Hematopoietic multipotent progenitor cell treated with erythropoietin and hydrocortisone succinate and interleukin-3 and kit ligand, for 6 days (in vitro differentiated cells): ENCODE measurements around the gene ADAM8.
"Not testable (repeated sequence)": the region's sequence is repeated elsewhere in the genome, so short reads cannot be mapped to it uniquely, and the experiment has no call there.

ENCODE experiments used
- DNase-seq: peaks from one replicate; pipeline ENCODE4 v3.0.0-alpha.2; 2015

Gene ADAM8

DNA sequence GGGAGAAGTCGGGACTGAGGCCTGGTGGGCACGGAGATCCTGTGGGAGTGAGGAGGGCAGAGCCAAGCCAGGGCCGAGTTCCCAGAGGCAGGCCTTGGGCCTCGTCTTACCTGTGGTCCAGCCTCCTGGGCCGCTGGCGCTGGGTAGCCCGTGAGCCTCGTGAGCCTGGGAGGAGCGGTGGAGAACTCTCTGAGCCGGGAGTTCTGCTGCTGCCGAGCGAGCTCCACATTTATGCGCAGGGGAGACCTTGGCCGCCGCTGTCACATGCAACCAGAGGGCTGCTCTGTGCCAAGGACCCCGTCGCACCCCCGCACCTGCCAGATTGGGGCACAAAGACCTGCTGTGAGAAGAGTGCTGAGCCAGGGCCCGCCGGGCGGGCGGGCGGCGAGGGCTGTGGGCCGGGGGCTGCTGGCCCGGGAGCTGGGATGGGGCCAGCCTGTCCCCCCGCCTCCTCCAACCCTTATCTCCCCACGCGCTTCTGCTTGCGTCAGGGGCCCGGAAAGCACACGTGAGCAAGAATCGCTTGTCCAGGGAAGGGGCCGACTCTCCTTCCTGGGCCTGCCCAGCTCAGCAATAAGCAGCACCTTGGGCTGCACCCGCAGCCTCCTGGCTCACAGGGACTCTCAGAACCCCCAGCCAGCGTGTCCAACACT lies 28.9 kb downstream of the ADAM8 start:
- DNase-seq, result no peak

DNA sequence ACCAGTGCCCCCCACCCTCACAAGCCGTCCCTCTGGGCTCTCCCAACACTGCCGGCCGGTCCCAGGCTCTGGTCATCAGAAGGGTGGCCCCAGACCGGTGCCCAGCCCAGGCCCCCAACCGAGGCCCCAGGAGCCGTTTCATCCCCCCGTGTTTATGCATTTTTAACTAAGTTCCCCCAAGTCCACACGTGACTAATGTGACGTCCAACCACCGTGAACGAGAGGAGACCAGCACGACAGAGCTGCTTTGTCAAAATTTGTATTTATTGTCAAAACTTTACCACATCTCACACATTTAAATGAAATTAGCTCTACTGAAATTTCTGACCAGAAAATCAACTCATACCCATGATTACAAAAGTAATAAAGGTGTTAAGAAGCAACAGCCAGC lies 30.4 kb downstream of the ADAM8 start:
- no peak for DNase-seq

- DNase-seq, result peak; percentile 99
Measured at GRCh38 chr10:133245439-133246235, 31.0 kb downstream of the ADAM8 start.

DNA sequence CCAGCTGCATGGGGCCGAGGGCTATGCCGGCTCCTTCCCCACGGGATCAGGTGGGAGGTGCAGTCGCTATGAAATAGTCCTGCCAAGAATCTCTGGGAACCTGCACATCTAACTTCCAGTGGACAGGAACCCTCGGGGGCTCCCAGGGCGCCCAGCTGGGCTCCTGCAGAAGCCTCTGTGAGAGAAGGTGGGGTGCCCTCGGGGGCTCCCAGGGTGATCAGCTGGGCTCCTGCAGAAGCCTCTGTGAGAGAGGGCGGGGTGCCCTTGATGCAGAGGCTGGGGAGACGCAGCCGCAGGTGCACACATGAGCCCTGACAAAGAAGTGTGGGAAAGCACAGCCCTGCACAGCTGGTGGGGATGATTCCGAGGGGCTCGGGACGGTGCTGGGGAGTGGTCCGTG lies 33.1 kb downstream of the ADAM8 start:
- no peak for DNase-seq

DNA sequence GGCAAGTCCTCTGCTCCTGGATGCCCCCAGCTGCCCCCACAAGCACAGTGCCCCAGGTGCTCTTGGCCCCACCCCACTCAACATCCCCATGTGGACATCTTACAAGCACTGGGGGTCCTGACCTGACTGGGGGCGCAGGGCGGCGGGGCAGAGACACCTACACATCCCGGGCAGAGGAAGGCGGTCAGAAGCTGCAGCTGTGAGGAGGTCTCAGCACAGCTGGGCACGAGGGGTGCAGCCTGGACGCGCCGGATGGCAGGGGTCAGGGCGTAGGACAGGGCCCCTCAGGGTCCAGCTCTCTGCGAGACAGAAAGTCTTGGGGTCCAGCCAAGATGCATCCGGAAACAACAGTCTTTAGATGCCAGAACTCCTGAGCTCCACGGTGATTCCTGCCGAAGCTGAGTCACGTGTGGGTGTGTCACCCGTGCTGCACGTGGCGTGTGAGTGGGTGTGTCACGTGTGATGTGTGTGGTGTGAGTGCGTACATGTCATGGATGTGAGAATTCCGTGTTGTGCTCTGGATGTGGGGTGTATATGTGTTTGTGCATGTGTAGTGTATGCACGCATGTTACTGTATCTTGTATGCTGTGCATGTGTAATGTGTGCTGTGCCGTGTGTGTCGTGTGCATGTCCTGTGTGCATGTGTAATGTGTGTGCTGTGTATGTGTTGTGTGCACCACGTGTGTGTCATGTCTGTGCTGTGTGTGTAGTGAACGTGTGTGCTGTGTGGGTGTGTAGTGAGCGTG lies 33.9 kb downstream of the ADAM8 start:
- DNase-seq, result no peak

GRCh38 chr10:133241501-133242205 lies 35.0 kb downstream of the ADAM8 start:
- DNase-seq, result no peak

DNA sequence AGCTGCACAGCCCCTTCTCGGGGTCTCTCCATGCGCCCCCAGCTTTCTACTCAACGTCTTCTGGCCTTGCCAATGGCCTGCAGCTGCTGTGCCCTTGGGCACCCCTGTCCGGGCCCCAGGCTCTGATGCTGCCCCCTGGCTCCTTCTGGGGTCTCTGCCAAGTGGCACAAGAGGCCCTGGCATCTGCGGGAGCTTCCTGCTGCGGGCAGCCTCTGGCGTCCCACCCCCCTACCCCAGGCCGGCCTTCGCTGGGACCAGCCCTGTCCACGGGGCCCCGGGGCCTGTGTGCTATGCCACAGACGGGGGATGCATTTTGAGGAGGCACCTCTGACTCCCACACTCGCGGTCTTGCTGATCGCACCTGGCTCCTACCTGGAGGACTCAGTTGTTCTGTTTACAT lies 36.7 kb downstream of the ADAM8 start:
- DNase-seq, result no peak

DNA sequence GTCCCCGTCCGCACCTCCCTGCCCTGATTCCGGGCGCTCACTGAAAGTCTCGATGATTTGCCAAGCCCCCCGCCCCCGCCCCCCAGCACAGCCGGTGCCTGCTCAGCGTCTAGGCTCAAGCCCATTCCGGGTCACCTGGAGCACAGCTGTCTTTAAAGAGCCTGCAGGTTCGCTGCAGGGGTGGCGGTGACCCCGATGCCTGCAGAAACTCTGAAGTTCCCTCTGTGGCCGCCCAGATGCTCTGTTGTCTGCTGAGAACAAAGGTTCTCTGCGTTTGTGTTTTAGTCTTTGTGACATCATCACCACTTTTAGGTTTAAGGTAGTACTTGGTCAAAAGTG lies 38.2 kb downstream of the ADAM8 start:
- no peak for DNase-seq

- peak; percentile 58 for DNase-seq
Measured at GRCh38 chr10:133237588-133238465, 38.8 kb downstream of the ADAM8 start, which contains the start of gene VENTX. Gene VENTX (plus strand): TSS chr10:133237855. CDS start chr10:133237915, 60 bp downstream.

GRCh38 chr10:133237241-133237587 lies 39.5 kb downstream of the ADAM8 start:
- no peak for DNase-seq

DNA sequence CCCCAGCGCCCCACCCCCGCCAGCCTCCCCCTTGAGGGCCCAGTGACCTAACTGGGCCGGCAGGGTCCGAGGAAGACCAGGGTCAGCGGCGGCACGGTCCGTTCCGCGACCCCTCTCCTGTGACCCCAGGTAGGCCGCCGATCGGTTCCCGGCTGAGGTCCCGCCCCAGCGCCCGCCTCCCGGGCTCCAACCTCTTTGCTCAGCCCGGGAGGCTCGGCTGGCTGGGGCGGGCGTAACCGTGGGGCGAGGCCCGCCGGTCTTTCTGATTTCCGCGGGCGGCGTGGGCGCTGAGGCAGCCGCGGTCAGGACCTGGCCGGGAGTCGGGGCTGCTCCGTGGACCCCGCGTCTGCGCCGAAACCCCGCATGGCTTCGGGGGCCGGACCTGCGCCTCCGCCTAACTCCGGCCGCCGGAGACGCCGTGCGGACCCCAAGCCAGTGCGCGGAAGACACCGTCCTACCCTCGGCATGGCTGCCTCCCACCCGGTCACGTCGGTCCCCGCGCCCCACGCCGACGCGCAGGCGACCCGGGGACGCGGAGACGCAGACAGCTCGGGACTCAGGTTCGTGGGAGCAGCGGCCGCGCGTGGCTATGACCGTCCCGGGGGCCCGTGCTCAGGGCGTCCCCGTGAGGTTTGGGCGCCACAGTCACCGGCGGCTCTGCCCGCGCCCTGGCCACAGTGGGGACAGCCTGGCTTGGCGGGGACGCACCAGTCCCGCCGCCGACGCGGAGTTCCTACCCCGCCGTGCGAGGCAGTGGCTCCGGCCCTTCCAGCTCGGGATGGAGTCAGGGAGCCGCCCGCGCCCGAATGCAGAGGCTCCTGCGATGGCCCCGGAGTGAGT lies 40.0 kb downstream of the ADAM8 start:
- DNase-seq, result no peak

DNA sequence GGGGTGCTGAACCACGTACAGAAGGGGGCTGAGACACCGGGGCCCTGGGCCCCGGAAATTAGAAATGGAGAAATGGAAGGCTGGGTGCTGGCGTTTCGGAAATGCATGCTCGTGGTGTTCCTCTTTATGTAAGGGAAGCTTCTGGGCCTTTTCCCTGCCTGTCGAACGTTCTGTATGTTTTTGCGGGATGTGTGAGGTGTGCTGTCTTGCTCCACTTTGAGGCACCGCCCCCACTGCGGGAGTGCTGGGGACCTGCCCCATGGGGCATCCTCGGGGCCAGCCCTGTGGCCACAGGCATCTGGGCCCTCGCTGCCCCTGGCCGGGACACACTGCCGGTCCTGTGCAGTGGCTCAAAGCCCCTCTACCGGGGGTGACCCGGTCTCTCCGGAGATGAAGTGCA lies 40.7 kb downstream of the ADAM8 start:
- no peak for DNase-seq

DNA sequence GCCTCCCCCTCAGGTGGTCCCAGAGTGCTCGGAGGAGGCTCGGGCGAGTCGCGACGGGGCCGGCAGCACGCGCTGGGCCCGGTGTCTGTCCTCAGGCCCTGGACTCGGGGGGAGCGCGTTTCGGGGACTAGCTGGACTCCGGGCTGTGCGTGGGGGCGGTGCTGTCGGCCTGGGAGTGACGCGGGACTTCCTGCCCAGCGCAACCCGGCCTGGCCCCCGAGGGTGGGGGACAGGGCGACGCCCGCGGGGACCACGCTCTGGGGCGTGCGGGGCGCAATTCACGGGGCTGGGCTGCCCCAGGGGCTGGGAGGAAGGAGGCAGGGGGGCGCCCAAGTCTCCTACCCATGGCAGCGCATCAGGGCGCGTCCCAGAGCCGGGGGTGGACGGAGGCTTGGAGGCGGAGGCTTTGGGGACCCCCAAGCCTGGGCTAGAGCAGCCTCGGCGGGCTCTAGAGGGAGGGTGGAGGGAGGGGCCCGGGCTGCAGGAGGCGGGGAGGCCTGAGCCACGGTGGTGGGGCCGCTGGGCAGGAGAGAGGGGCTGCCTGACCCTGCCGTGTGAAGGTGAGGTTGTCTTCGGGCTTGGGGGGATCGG lies 41.3 kb downstream of the ADAM8 start:
- DNase-seq, result no peak

DNA sequence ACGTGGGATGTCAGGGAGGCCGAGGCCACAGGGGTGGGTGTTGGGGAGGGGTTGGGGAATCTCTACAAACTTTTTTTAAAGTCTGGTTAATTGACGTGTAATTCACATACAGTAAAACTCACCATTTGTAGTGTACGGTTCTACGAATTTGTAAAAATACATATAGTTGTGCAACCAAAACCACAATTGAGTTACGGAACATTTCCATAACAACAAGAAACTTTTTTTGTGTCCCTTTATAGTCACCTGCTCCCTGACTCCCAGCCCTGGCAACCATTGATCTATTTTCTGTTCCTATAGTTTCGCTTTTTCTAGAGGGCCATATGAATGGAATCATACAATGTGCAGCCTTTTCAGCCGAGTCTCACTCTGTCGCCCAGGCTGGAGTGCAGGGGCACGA lies 41.9 kb downstream of the ADAM8 start:
- DNase-seq, result not testable (repeated sequence)

GRCh38 chr10:133231946-133232574 lies 44.6 kb downstream of the ADAM8 start:
- DNase-seq, result no peak

DNA sequence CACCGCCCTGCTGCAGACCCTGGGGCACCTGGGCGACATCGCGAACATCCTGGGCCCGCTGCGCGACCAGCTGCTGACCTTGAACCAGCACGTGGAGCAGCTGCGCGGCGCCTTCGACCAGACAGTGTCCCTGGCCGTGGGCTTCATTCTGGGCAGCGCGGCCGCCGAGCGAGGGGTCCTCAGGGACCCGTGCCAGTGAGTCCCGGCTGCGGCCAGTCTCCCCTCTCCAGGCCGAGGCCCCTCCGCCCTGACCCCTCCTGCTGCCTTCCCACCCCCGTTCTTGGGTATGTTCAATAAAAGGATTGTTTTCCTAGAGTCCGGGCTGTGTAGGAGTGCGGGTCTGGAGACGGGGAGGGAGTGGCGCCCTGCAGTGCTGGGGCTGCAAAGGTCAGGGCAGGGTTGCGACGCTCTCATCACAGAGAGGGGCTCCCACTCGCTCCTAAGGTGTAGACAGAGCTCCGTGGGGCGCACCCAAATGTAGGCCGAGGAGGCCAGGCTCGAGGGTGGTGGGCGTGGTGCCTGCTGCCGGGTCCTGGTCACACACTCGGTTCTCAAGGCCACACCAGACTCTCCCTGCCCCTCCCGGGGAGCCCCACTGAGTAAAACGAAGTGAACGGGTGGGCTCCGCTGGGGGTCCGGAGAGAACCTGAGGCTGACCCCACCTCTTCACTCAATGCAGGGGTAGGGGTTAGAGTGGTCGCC lies 45.3 kb downstream of the ADAM8 start:
- no peak for DNase-seq

- peak; percentile 61 for DNase-seq
Measured at GRCh38 chr10:133230387-133231195, 46.1 kb downstream of the ADAM8 start.

GRCh38 chr10:133230044-133230361 lies 46.7 kb downstream of the ADAM8 start, which contains the start of gene UTF1:
Gene UTF1 (plus strand): TSS chr10:133230217. CDS start chr10:133230289, 72 bp downstream.
- DNase-seq, result no peak
